ACC112 (cell line): ENCODE measurements around the gene FTO.
"Not testable (repeated sequence)": the region's sequence is repeated elsewhere in the genome, so short reads cannot be mapped to it uniquely, and the experiment has no call there.

Source experiments
- H2AFZ ChIP-seq: fragments of 200-600 bp; sonication (generic); one replicate; pipeline ENCODE4 v1.6.0; 2017; ENCODE audit warnings: antibody characterized with exemption, low read length; ENCODE audit not compliant: unreplicated experiment
- H3K27ac ChIP-seq: fragments of 200-600 bp; sonication (generic); 2 replicates; pipeline ENCODE4 v1.5.1; 2014; ENCODE audit warnings: low read depth, mild to moderate bottlenecking, antibody characterized with exemption, low read length, moderate library complexity
- H3K27me3 ChIP-seq: fragments of 200-600 bp; sonication (generic); 2 replicates; pipeline ENCODE4 v1.6.1; 2014; ENCODE audit warnings: mild to moderate bottlenecking, antibody characterized with exemption, low read length, moderate library complexity, mixed read lengths; ENCODE audit not compliant: insufficient read depth
- H3K36me3 ChIP-seq: fragments of 200-600 bp; sonication (generic); 2 replicates; pipeline ENCODE4 v1.6.1; 2016; ENCODE audit warnings: mild to moderate bottlenecking, antibody characterized with exemption, low read length, moderate library complexity, mixed read lengths; ENCODE audit not compliant: insufficient read depth
- H3K4me1 ChIP-seq: fragments of 200-600 bp; sonication (generic); one replicate; pipeline ENCODE4 v1.6.1; 2016; ENCODE audit warnings: low read length, mixed read lengths; ENCODE audit not compliant: insufficient read depth, unreplicated experiment, control insufficient read depth
- H3K4me3 ChIP-seq: fragments of 200-600 bp; sonication (generic); 2 replicates; pipeline ENCODE4 v1.5.1; 2014; ENCODE audit warnings: mild to moderate bottlenecking, low read depth, low read length
- H3K79me2 ChIP-seq: fragments of 200-600 bp; sonication (generic); one replicate; pipeline ENCODE4 v1.6.0; 2016; ENCODE audit warnings: low read length; ENCODE audit not compliant: control insufficient read depth, unreplicated experiment, insufficient read depth

Gene FTO

DNA sequence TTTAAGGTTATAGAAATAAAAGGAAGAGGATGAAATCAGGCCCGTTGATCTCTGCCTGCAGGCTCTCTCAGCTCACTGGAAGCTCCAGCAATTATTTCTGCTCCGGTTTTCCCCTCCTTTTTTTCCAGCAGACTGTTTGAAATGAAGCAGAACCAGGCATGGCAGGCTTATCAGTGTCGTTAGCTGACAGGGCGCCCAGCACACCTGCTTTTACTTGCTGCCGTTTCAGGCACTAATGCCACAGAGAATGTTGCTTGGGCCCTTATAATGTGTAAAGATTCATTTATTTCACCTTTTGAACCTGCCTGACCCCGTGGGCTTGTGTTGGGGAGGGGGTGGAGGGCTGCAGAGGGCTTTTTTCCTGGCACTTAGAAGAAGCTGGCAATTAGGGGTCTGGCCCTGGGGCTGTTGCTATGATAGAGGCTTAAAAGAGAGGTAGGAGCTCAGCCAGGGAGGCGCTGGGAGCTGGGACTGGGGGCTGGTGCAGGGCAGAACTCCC is 474.6 kb downstream of the FTO start:
- Histone ChIP-seq H3K4me3 (no peak overlapping the region), H2AFZ (no peak overlapping the region), H3K27ac (no peak overlapping the region), H3K27me3 (no peaks in the 10 kb centered on the region), H3K4me1 (no peaks in the 10 kb centered on the region), H3K79me2 (no peaks in the 10 kb centered on the region), H3K36me3 (no peaks in the 10 kb centered on the region)

GRCh38 chr16:54180421-54181359 is 476.7 kb downstream of the FTO start:
- H2AFZ ChIP-seq: no peak overlapping the region

GRCh38 chr16:54181683-54182329 is 477.9 kb downstream of the FTO start:
- not testable (repeated sequence) for H3K4me1 ChIP-seq, H3K36me3 ChIP-seq, H3K4me3 ChIP-seq, H3K27ac ChIP-seq, H2AFZ ChIP-seq, H3K79me2 ChIP-seq
- peaks cover 14% of the 10 kb centered on the region; the same call in 1 of the 2 replicates for H3K27me3 ChIP-seq

More at GRCh38 chr16:54180421-54181359, 476.7 kb downstream of the FTO start:
- H3K27ac ChIP-seq: no peak overlapping the region
- H3K4me1 ChIP-seq: no peaks in the 10 kb centered on the region
- H3K4me3 ChIP-seq: no peak overlapping the region
- H3K27me3 ChIP-seq: 0 out of 2 replicates have a peak, but pooled peaks cover 3% of the 10 kb centered on the region
- H3K79me2 ChIP-seq: no peaks in the 10 kb centered on the region
- no peaks in the 10 kb centered on the region for H3K36me3 ChIP-seq

DNA sequence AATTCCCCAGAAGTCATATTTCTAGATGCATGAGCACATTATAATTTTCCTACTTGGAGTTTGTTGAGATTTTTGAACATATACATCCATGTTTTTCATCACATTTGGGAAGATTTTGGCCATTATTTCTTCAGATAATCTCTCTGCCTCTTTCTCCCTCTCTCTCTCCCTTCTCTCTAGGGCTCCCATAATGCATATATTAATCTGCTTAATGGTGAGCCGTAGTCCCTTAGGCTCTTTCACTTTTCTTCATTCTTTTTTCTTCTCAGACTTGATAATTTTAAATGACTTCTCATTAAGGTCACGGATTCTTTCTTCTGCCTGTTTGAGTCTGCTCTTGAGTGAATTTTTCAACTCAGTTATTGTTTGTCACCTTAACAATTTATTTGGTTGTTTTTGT is 481.1 kb downstream of the FTO start:
- H3K79me2 ChIP-seq: no peaks in the 10 kb centered on the region
- no peak overlapping the region for H2AFZ ChIP-seq
- peaks cover 34% of the 10 kb centered on the region for H3K27me3 ChIP-seq
- no peak overlapping the region for H3K4me3 ChIP-seq
- H3K4me1 ChIP-seq: no peaks in the 10 kb centered on the region
- no peak overlapping the region for H3K27ac ChIP-seq
- H3K36me3 ChIP-seq: no peaks in the 10 kb centered on the region

DNA sequence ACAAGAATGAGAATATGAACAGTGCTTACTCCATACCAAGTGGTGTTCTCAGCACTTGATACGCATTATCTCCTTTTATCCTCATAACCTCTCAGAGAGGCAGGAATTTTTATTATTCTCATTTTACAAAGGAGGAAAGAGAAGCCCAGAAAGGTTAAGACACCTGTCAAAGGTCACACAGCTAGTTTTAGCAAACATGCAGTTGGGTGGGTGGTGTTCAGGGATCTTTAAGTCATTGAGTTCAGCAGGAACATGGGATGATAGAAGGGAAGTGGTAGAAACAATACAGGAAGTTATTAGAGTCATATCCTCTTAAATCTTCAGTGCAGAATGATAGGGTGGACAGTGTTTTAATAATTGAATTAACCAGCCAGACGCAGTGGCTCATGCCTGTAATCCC is 487.2 kb downstream of the FTO start:
- no peak overlapping the region for H3K27ac ChIP-seq
- no peak overlapping the region for H3K4me3 ChIP-seq
- H3K36me3 ChIP-seq: no peaks in the 10 kb centered on the region
- no peak overlapping the region for H2AFZ ChIP-seq
- no peaks in the 10 kb centered on the region for H3K79me2 ChIP-seq
- H3K27me3 ChIP-seq: peaks cover 32% of the 10 kb centered on the region
- peaks cover 10% of the 10 kb centered on the region for H3K4me1 ChIP-seq

DNA sequence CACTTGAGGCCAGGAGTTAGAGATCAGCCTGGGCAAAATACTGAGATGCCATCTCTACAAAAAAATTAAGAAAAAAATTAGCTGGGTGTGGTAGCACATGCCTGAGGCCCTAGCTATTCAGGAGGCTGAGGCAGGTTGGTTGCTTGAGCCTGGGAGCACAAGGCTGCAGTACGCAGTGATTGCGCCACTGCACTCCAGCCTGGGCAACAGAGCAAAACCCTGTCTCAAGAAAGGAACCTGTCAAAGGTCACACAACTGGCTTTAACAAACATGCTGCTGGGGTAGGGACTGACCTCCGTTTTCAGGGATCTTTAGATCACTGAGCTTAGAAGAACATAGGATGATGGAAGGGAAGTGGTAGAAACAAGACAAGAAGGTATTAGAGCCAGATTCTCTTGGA is 487.6 kb downstream of the FTO start:
- peaks cover 10% of the 10 kb centered on the region for H3K4me1 ChIP-seq
- no peaks in the 10 kb centered on the region for H3K79me2 ChIP-seq
- H3K4me3 ChIP-seq: no peak overlapping the region
- H3K27ac ChIP-seq: no peak overlapping the region
- no peaks in the 10 kb centered on the region for H3K36me3 ChIP-seq
- H2AFZ ChIP-seq: no peak overlapping the region
- peaks cover 28% of the 10 kb centered on the region for H3K27me3 ChIP-seq

GRCh38 chr16:54193013-54193664 is 489.2 kb downstream of the FTO start:
- Histone ChIP-seq H3K4me1 (peaks cover 10% of the 10 kb centered on the region), H3K4me3 (peak overlapping the region; percentile 63; the same call in 1 of the 2 replicates), H3K36me3 (no peaks in the 10 kb centered on the region), H2AFZ (peak overlapping the region; percentile 85), H3K79me2 (no peaks in the 10 kb centered on the region), H3K27ac (no peak overlapping the region), H3K27me3 (peaks cover 17% of the 10 kb centered on the region)

GRCh38 chr16:54193665-54194333 is 489.8 kb downstream of the FTO start:
- Histone ChIP-seq H3K4me3 (peak overlapping the region; percentile 63), H3K4me1 (peaks cover 10% of the 10 kb centered on the region), H2AFZ (peak overlapping the region; percentile 85), H3K27ac (peak overlapping the region; percentile 51), H3K79me2 (no peaks in the 10 kb centered on the region), H3K27me3 (peaks cover 17% of the 10 kb centered on the region), H3K36me3 (no peaks in the 10 kb centered on the region)

- H3K27ac ChIP-seq: peak overlapping the region; percentile 51
- H3K4me1 ChIP-seq: peaks cover 10% of the 10 kb centered on the region
- H2AFZ ChIP-seq: peak overlapping the region; percentile 74
- H3K36me3 ChIP-seq: no peaks in the 10 kb centered on the region
- peak overlapping the region; percentile 63 for H3K4me3 ChIP-seq
- no peaks in the 10 kb centered on the region for H3K79me2 ChIP-seq
- peaks cover 13% of the 10 kb centered on the region for H3K27me3 ChIP-seq
Measured at GRCh38 chr16:54194334-54194743, 490.4 kb downstream of the FTO start.

- Histone ChIP-seq H3K27ac (no peak overlapping the region), H3K79me2 (no peaks in the 10 kb centered on the region), H3K27me3 (no peaks in the 10 kb centered on the region), H2AFZ (no peak overlapping the region), H3K4me1 (peaks cover 10% of the 10 kb centered on the region), H3K4me3 (no peak overlapping the region), H3K36me3 (no peaks in the 10 kb centered on the region)
Measured at GRCh38 chr16:54197758-54198157, 493.8 kb downstream of the FTO start.
